Neural cell (in vitro differentiated cells): ENCODE measurements around the gene SPIN1. TPM values are rescaled to one million over a fixed set of nuclear protein-coding genes. Genes with fewer than 3 reads are reported as not detected.

Experiments used
- H2AFZ ChIP-seq: fragments of 200-600, 300-800 bp; sonication (generic), shearing (Covaris generic); 2 replicates; pipeline ENCODE4 v1.6.0; 2014; ENCODE audit warnings: low read depth, mild to moderate bottlenecking, antibody characterized with exemption, low read length, moderate library complexity
- H3F3A ChIP-seq: fragments of 200-600 bp; shearing (Covaris generic); 2 replicates; pipeline ENCODE4 v1.6.1; 2016; ENCODE audit warnings: mild to moderate bottlenecking, moderate library complexity, mixed read lengths, antibody characterized with exemption, low read length; ENCODE audit not compliant: insufficient read depth, poor library complexity, severe bottlenecking
- H3K27ac ChIP-seq: fragments of 200-600, 300-800 bp; sonication (generic), shearing (Covaris generic); 2 replicates; pipeline ENCODE4 v1.5.1; 2014; ENCODE audit warnings: mild to moderate bottlenecking, low read length, moderate library complexity
- H3K27me3 ChIP-seq: fragments of 300-800, 200-600 bp; sonication (generic), shearing (Covaris generic); 2 replicates; pipeline ENCODE4 v1.6.0; 2014; ENCODE audit warnings: mild to moderate bottlenecking, low read depth, low read length, moderate library complexity; ENCODE audit not compliant: insufficient read depth
- H3K36me3 ChIP-seq: fragments of 300-800, 200-600 bp; sonication (generic), shearing (Covaris generic); 2 replicates; pipeline ENCODE4 v1.5.1; 2014; ENCODE audit warnings: mild to moderate bottlenecking, antibody characterized with exemption, low read length, moderate library complexity; ENCODE audit not compliant: insufficient read depth
- H3K4me2 ChIP-seq: fragments of 300-800, 200-600 bp; sonication (generic), shearing (Covaris generic); 2 replicates; pipeline ENCODE4 v1.6.0; 2014; ENCODE audit warnings: mild to moderate bottlenecking, low read length
- H3K4me3 ChIP-seq: fragments of 300-800, 200-600 bp; sonication (generic), shearing (Covaris generic); 2 replicates; pipeline ENCODE4 v1.5.1; 2014; ENCODE audit warnings: mild to moderate bottlenecking, low read length, moderate library complexity
- H3K79me2 ChIP-seq: fragments of 200-600 bp; shearing (Covaris generic); replicated peaks from 2 replicates; pipeline ENCODE4 v1.6.0; 2014; ENCODE audit warnings: mild to moderate bottlenecking, low read length, moderate library complexity; ENCODE audit not compliant: insufficient read depth
- H3K9ac ChIP-seq: fragments of 300-800, 200-600 bp; sonication (generic), shearing (Covaris generic); 2 replicates; pipeline ENCODE4 v1.6.1; 2016; ENCODE audit warnings: mild to moderate bottlenecking, low read length, mixed read lengths
- H3K9me2 ChIP-seq: fragments of 200-600 bp; shearing (Covaris generic); 2 replicates; pipeline ENCODE4 v1.6.1; 2016; ENCODE audit warnings: mild to moderate bottlenecking, low read length, mixed read lengths; ENCODE audit not compliant: insufficient read depth
- H3K9me3 ChIP-seq: fragments of 200-600, 300-800 bp; sonication (generic), shearing (Covaris generic); 2 replicates; pipeline ENCODE4 v1.6.1; 2016; ENCODE audit warnings: mild to moderate bottlenecking, mixed run types, low read length, moderate library complexity, mixed read lengths
- H4K20me1 ChIP-seq: fragments of 200-600 bp; shearing (Covaris generic); 2 replicates; pipeline ENCODE4 v1.6.1; 2016; ENCODE audit warnings: mild to moderate bottlenecking, mixed run types; ENCODE audit not compliant: insufficient read depth
- EP300 ChIP-seq: fragments of 450-650 bp; conservative IDR thresholded peaks from 2 replicates; pipeline ENCODE4 v1.6.1; 2014; ENCODE audit warnings: antibody characterized with exemption, mild to moderate bottlenecking, moderate library complexity; ENCODE audit not compliant: poor library complexity, severe bottlenecking
- EZH2 ChIP-seq: fragments of 200-600, 300-800 bp; shearing (Covaris generic), sonication (generic); IDR thresholded peaks from 2 replicates; pipeline ENCODE4 v1.6.1; 2014; ENCODE audit warnings: antibody characterized with exemption, low read length, borderline replicate concordance, mild to moderate bottlenecking; ENCODE audit not compliant: insufficient read depth, poor library complexity, severe bottlenecking
- MXI1 ChIP-seq: fragments of 450-650 bp; conservative IDR thresholded peaks from 2 replicates; pipeline ENCODE4 v1.6.1; 2014; ENCODE audit warnings: antibody characterized with exemption, mild to moderate bottlenecking; ENCODE audit not compliant: poor library complexity, severe bottlenecking
- POLR2AphosphoS5 ChIP-seq: IDR thresholded peaks from 2 replicates; pipeline ENCODE4 v1.6.1; 2012
- RAD21 ChIP-seq: fragments of 450-650 bp; conservative IDR thresholded peaks from 2 replicates; pipeline ENCODE4 v1.6.1; 2014; ENCODE audit warnings: antibody characterized with exemption, mild to moderate bottlenecking, moderate library complexity
- SMC3 ChIP-seq: fragments of 450-650 bp; conservative IDR thresholded peaks from 2 replicates; pipeline ENCODE4 v1.6.1; 2014; ENCODE audit warnings: antibody characterized with exemption, mild to moderate bottlenecking, moderate library complexity; ENCODE audit not compliant: poor library complexity
- TAF1 ChIP-seq: IDR thresholded peaks from 2 replicates; pipeline ENCODE4 v1.6.1; 2012; ENCODE audit warnings: low read depth
- polyA plus RNA-seq: library from polyadenylated mRNA; depleted of rRNA; stranded (reverse); fragments of >200 nt; gene quantifications from 2 replicates; pipeline ENCODE4 v1.2.3, GENCODE V29; 2014
- TF ChIP-seq, protein P1 (sequence below): IDR thresholded peaks from 2 replicates; pipeline ENCODE4 v1.6.1; 2012; ENCODE audit warnings: borderline replicate concordance
- TF ChIP-seq, protein P2 (sequence below): fragments of 450-650 bp; IDR thresholded peaks from 2 replicates; pipeline ENCODE4 v1.5.1; 2014; ENCODE audit warnings: antibody characterized with exemption, mild to moderate bottlenecking, moderate library complexity; ENCODE audit not compliant: poor library complexity, severe bottlenecking

SPIN1 gene
- polyA plus RNA-seq, 1 donor from 2014 or later: 282 TPM

DNA sequence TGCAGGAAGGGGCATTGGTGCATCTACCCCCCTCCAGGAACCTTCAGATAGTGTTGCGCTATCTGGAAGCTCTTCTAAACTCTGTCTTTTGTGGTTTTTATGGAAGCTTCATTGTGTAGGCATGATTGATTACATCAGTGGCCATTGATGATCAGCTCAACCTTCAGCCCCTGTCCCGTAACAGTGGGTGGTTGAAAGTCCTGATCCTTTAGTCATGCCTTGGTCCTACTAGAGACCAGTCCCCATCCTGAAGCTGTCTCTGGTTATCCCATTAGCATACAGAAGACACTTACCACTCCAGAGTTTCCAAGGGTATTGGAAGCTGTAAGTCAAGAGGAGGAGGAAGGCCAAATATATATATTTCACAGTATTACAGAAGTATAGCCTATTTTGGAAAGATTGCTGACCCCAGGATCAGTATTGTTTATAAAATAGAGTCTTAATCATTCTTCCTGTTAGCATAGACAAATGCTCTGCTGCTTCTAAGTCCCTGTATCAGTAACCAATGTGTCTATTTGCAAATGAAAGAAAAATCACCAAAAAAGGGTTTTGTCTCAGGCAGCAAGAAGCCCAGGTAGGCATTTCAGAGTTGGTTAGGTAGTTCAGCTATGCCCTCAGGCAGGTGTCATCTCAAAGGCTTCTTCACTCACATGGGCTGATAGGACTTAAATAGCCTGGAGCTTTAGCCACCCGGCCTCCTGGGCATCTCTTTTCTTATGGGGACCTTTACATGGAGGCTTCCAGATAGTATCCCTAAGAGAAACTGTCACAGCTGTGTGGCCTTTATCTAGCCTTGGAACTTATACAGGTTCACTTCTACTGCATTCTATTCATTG, 41.6 kb downstream of the SPIN1 start:
- H3K27ac ChIP-seq: no peak overlapping the region
- no peak overlapping the region for H3K9ac ChIP-seq
- H2AFZ ChIP-seq: no peak overlapping the region
- no peak overlapping the region for H3K4me3 ChIP-seq
- H3K79me2 ChIP-seq: peaks cover 47% of the 10 kb centered on the region
- no peak overlapping the region for H3K4me2 ChIP-seq
- H3K9me2 ChIP-seq: no peaks in the 10 kb centered on the region
- TF ChIP-seq POLR2AphosphoS5 (no peak), MXI1 (no peak), EZH2 (no peak), EP300 (no peak), TAF1 (no peak), RAD21 (no peak), SMC3 (no peak)
- TF ChIP-seq, protein P1, sequence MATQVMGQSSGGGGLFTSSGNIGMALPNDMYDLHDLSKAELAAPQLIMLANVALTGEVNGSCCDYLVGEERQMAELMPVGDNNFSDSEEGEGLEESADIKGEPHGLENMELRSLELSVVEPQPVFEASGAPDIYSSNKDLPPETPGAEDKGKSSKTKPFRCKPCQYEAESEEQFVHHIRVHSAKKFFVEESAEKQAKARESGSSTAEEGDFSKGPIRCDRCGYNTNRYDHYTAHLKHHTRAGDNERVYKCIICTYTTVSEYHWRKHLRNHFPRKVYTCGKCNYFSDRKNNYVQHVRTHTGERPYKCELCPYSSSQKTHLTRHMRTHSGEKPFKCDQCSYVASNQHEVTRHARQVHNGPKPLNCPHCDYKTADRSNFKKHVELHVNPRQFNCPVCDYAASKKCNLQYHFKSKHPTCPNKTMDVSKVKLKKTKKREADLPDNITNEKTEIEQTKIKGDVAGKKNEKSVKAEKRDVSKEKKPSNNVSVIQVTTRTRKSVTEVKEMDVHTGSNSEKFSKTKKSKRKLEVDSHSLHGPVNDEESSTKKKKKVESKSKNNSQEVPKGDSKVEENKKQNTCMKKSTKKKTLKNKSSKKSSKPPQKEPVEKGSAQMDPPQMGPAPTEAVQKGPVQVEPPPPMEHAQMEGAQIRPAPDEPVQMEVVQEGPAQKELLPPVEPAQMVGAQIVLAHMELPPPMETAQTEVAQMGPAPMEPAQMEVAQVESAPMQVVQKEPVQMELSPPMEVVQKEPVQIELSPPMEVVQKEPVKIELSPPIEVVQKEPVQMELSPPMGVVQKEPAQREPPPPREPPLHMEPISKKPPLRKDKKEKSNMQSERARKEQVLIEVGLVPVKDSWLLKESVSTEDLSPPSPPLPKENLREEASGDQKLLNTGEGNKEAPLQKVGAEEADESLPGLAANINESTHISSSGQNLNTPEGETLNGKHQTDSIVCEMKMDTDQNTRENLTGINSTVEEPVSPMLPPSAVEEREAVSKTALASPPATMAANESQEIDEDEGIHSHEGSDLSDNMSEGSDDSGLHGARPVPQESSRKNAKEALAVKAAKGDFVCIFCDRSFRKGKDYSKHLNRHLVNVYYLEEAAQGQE: no peak
- TF ChIP-seq, protein P2, sequence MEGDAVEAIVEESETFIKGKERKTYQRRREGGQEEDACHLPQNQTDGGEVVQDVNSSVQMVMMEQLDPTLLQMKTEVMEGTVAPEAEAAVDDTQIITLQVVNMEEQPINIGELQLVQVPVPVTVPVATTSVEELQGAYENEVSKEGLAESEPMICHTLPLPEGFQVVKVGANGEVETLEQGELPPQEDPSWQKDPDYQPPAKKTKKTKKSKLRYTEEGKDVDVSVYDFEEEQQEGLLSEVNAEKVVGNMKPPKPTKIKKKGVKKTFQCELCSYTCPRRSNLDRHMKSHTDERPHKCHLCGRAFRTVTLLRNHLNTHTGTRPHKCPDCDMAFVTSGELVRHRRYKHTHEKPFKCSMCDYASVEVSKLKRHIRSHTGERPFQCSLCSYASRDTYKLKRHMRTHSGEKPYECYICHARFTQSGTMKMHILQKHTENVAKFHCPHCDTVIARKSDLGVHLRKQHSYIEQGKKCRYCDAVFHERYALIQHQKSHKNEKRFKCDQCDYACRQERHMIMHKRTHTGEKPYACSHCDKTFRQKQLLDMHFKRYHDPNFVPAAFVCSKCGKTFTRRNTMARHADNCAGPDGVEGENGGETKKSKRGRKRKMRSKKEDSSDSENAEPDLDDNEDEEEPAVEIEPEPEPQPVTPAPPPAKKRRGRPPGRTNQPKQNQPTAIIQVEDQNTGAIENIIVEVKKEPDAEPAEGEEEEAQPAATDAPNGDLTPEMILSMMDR: no peak
- H3K27me3 ChIP-seq: no peaks in the 10 kb centered on the region
- H3K36me3 ChIP-seq: peaks cover 9% of the 10 kb centered on the region
- H3K9me3 ChIP-seq: no peaks in the 10 kb centered on the region
- H3F3A ChIP-seq: peaks cover 3% of the 10 kb centered on the region
- H4K20me1 ChIP-seq: peaks cover 6% of the 10 kb centered on the region

DNA sequence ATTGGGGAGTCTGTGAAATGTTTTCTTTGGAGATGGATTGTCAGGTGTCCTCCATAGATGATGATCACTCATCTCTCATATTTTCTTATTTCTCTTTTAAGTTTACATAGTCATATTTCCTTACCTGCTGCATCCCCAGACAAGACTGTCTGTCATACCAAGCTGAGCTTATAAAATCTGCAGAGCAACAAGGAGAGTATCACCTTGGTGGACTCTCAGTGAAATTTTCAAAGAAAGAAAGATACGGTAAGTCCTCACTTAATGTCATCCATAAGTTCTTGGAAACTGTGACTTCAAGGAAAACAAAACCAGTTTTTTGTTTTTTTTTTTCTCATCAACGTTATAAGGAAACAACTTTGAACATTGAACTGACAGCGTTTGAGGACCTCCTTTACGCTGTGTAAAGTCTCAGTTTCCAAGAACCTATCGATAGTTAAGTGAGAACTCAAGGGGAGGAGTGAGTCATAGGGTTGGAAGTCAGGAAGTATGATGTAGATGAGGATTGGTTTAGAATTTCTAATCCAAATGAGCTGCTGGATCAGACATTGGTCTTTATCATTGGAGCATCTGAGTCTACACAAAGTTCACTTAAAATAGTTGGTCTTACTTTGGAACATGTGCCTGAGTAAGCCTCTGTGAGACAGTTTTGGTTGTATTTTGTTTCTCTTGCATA, 45.5 kb downstream of the SPIN1 start:
- no peak for TF ChIP-seq TAF1
- TF ChIP-seq, protein P1: no peak
- TF ChIP-seq, protein P2: no peak
- no peak for TF ChIP-seq MXI1
- no peaks in the 10 kb centered on the region for H3F3A ChIP-seq
- H3K79me2 ChIP-seq: peaks cover 48% of the 10 kb centered on the region
- no peak overlapping the region for H3K4me2 ChIP-seq
- no peak overlapping the region for H3K9ac ChIP-seq
- H3K36me3 ChIP-seq: peaks cover 9% of the 10 kb centered on the region
- H3K9me2 ChIP-seq: no peaks in the 10 kb centered on the region
- H3K27ac ChIP-seq: no peak overlapping the region
- H3K27me3 ChIP-seq: no peaks in the 10 kb centered on the region
- H4K20me1 ChIP-seq: peaks cover 6% of the 10 kb centered on the region
- H3K9me3 ChIP-seq: no peaks in the 10 kb centered on the region
- no peak overlapping the region for H3K4me3 ChIP-seq
- no peak overlapping the region for H2AFZ ChIP-seq
